Nephron progenitor cell (in vitro differentiated cells): ENCODE data around the gene USP33.
"Not testable (repeated sequence)": the region's sequence is repeated elsewhere in the genome, so short reads cannot be mapped to it uniquely, and the experiment has no call there.

Experiments
- DNase-seq: peaks from one replicate; pipeline ENCODE4 v3.0.0; 2021
- H3K27ac Mint-ChIP-seq: 2 replicates; pipeline ENCODE4 v1.8.0; 2021; ENCODE audit warnings: mild to moderate bottlenecking, moderate library complexity, mixed read lengths
- H3K27me3 Mint-ChIP-seq: 2 replicates; pipeline ENCODE4 v1.8.0; 2021; ENCODE audit warnings: mild to moderate bottlenecking, low read depth, mixed read lengths; ENCODE audit not compliant: poor library complexity
- H3K36me3 Mint-ChIP-seq: 2 replicates; pipeline ENCODE4 v1.8.0; 2021; ENCODE audit warnings: low read depth, mixed read lengths
- H3K4me1 Mint-ChIP-seq: 2 replicates; pipeline ENCODE4 v1.8.0; 2021; ENCODE audit warnings: mixed read lengths
- H3K4me3 Mint-ChIP-seq: 2 replicates; pipeline ENCODE4 v1.8.0; 2021; ENCODE audit warnings: mild to moderate bottlenecking, moderate library complexity, mixed read lengths
- H3K9me3 Mint-ChIP-seq: 2 replicates; pipeline ENCODE4 v1.8.0; 2021; ENCODE audit warnings: mild to moderate bottlenecking, moderate library complexity, mixed read lengths
- CTCF ChIP-seq: fragments of 200-600 bp; sonication (generic); IDR thresholded peaks from 2 replicates; pipeline ENCODE4 v1.5.0; 2021; ENCODE audit warnings: antibody characterized with exemption

Gene USP33

GRCh38 chr1:77659879-77660593 is 99.6 kb downstream of the USP33 start:
- H3K27ac Mint-ChIP-seq: peak overlapping the region; percentile 1
- no peaks in the 10 kb centered on the region for H3K4me1 Mint-ChIP-seq
- no peak for TF ChIP-seq CTCF
- H3K27me3 Mint-ChIP-seq: no peaks in the 10 kb centered on the region
- H3K9me3 Mint-ChIP-seq: peaks cover 4% of the 10 kb centered on the region
- no peak overlapping the region for H3K4me3 Mint-ChIP-seq
- no peak for DNase-seq
- H3K36me3 Mint-ChIP-seq: peaks cover 62% of the 10 kb centered on the region

GRCh38 chr1:77658271-77658670 is 101.4 kb downstream of the USP33 start:
- no peaks in the 10 kb centered on the region for H3K27me3 Mint-ChIP-seq
- H3K36me3 Mint-ChIP-seq: peaks cover 63% of the 10 kb centered on the region
- H3K9me3 Mint-ChIP-seq: peaks cover 7% of the 10 kb centered on the region
- H3K27ac Mint-ChIP-seq: no peak overlapping the region
- TF ChIP-seq CTCF: no peak
- no peak overlapping the region for H3K4me3 Mint-ChIP-seq
- no peak for DNase-seq
- H3K4me1 Mint-ChIP-seq: no peaks in the 10 kb centered on the region

GRCh38 chr1:77655431-77655974 is 104.1 kb downstream of the USP33 start:
- no peak overlapping the region for H3K27ac Mint-ChIP-seq
- no peak for DNase-seq

GRCh38 chr1:77652970-77653516 is 106.6 kb downstream of the USP33 start:
- H3K36me3 Mint-ChIP-seq: peaks cover 83% of the 10 kb centered on the region
- H3K9me3 Mint-ChIP-seq: peaks cover 57% of the 10 kb centered on the region
- no peak for TF ChIP-seq CTCF
- no peaks in the 10 kb centered on the region for H3K4me1 Mint-ChIP-seq
- H3K27me3 Mint-ChIP-seq: no peaks in the 10 kb centered on the region
- H3K4me3 Mint-ChIP-seq: no peak overlapping the region
- no peak overlapping the region for H3K27ac Mint-ChIP-seq
- no peak for DNase-seq

More at GRCh38 chr1:77655431-77655974, 104.1 kb downstream of the USP33 start:
- H3K4me3 Mint-ChIP-seq: no peak overlapping the region
- no peaks in the 10 kb centered on the region for H3K4me1 Mint-ChIP-seq
- H3K27me3 Mint-ChIP-seq: no peaks in the 10 kb centered on the region
- no peak for TF ChIP-seq CTCF
- peaks cover 73% of the 10 kb centered on the region for H3K36me3 Mint-ChIP-seq
- H3K9me3 Mint-ChIP-seq: peaks cover 33% of the 10 kb centered on the region

GRCh38 chr1:77652268-77652667 is 107.4 kb downstream of the USP33 start:
- no peak for DNase-seq
- Mint-ChIP-seq H3K9me3 (peaks cover 62% of the 10 kb centered on the region), H3K36me3 (peaks cover 87% of the 10 kb centered on the region), H3K27me3 (no peaks in the 10 kb centered on the region), H3K4me1 (no peaks in the 10 kb centered on the region), H3K27ac (no peak overlapping the region), H3K4me3 (no peak overlapping the region)
- TF ChIP-seq CTCF: no peak

- Mint-ChIP-seq H3K9me3 (peaks cover 73% of the 10 kb centered on the region), H3K27me3 (no peaks in the 10 kb centered on the region), H3K4me1 (no peaks in the 10 kb centered on the region), H3K4me3 (no peak overlapping the region), H3K27ac (no peak overlapping the region), H3K36me3 (peaks cover 92% of the 10 kb centered on the region)
- no peak for TF ChIP-seq CTCF
- DNase-seq: no peak
Measured at GRCh38 chr1:77649127-77649526, 110.5 kb downstream of the USP33 start.

- not testable (repeated sequence) for H3K4me1 Mint-ChIP-seq, DNase-seq, H3K27me3 Mint-ChIP-seq, H3K4me3 Mint-ChIP-seq, H3K27ac Mint-ChIP-seq
- Mint-ChIP-seq H3K9me3 (peaks cover 52% of the 10 kb centered on the region), H3K36me3 (peaks cover 90% of the 10 kb centered on the region)
Measured at GRCh38 chr1:77646224-77646623, 113.4 kb downstream of the USP33 start.
